ENCODE data around the gene MSI2.

The MSI2 gene

GRCh38 chr17:57278740-57279387 is 22.5 kb downstream of the MSI2 start:
- in situ Hi-C loops (cut with HindIII; ENCODE audit: low pct_unique_long_range_greater_than_20kb, low sequenced_read_pairs), result no loop called here
- no peak for TF ChIP-seq JUND (IDR thresholded peaks at IDR 0.05; ENCODE audit: low read depth)
- no peak for DNase-seq (ENCODE audit: low read depth in 1 of 2, low spot score in 1 of 2)

GRCh38 chr17:57279432-57279831 is 23.1 kb downstream of the MSI2 start:
- no peak for DNase-seq (ENCODE audit: low read depth in 1 of 2, low spot score in 1 of 2)
- no peak for TF ChIP-seq JUND (IDR thresholded peaks at IDR 0.05; ENCODE audit: low read depth)
- in situ Hi-C loops (cut with HindIII; ENCODE audit: low pct_unique_long_range_greater_than_20kb, low sequenced_read_pairs), result no loop called here

- no peak for TF ChIP-seq JUND (IDR thresholded peaks at IDR 0.05; ENCODE audit: low read depth)
- in situ Hi-C loops (cut with HindIII; ENCODE audit: low pct_unique_long_range_greater_than_20kb, low sequenced_read_pairs), result no loop called here
- no peak for DNase-seq (ENCODE audit: low read depth in 1 of 2, low spot score in 1 of 2)
Observed at GRCh38 chr17:57281887-57282286, 25.6 kb downstream of the MSI2 start.

- TF ChIP-seq JUND (IDR thresholded peaks at IDR 0.05; ENCODE audit: low read depth), result no peak
- DNase-seq (ENCODE audit: low read depth in 1 of 2, low spot score in 1 of 2), result no peak
- in situ Hi-C loops (cut with HindIII; ENCODE audit: low pct_unique_long_range_greater_than_20kb, low sequenced_read_pairs), result no loop called here
Observed at GRCh38 chr17:57282296-57282695, 26.0 kb downstream of the MSI2 start.

GRCh38 chr17:57283203-57283971 is 27.1 kb downstream of the MSI2 start:
- no peak for TF ChIP-seq JUND (IDR thresholded peaks at IDR 0.05; ENCODE audit: low read depth)
- in situ Hi-C loops (cut with HindIII; ENCODE audit: low pct_unique_long_range_greater_than_20kb, low sequenced_read_pairs), result no loop called here
- no peak for DNase-seq (ENCODE audit: low read depth in 1 of 2, low spot score in 1 of 2)

GRCh38 chr17:57284583-57284982 is 28.3 kb downstream of the MSI2 start:
- DNase-seq (ENCODE audit: low read depth in 1 of 2, low spot score in 1 of 2), result no peak
- TF ChIP-seq JUND (IDR thresholded peaks at IDR 0.05; ENCODE audit: low read depth), result no peak
- in situ Hi-C loops (cut with HindIII; ENCODE audit: low pct_unique_long_range_greater_than_20kb, low sequenced_read_pairs), result no loop called here

GRCh38 chr17:57284984-57285646 is 28.8 kb downstream of the MSI2 start:
- in situ Hi-C loops (cut with HindIII; ENCODE audit: low pct_unique_long_range_greater_than_20kb, low sequenced_read_pairs), result no loop called here
- no peak for DNase-seq (ENCODE audit: low read depth in 1 of 2, low spot score in 1 of 2)
- no peak for TF ChIP-seq JUND (IDR thresholded peaks at IDR 0.05; ENCODE audit: low read depth)

GRCh38 chr17:57285701-57286100 is 29.4 kb downstream of the MSI2 start:
- TF ChIP-seq JUND (IDR thresholded peaks at IDR 0.05; ENCODE audit: low read depth), result no peak
- no peak for DNase-seq (ENCODE audit: low read depth in 1 of 2, low spot score in 1 of 2)
- in situ Hi-C loops (cut with HindIII; ENCODE audit: low pct_unique_long_range_greater_than_20kb, low sequenced_read_pairs), result no loop called here

- in situ Hi-C loops (cut with HindIII; ENCODE audit: low pct_unique_long_range_greater_than_20kb, low sequenced_read_pairs), result no loop called here
- no peak for TF ChIP-seq JUND (IDR thresholded peaks at IDR 0.05; ENCODE audit: low read depth)
- peak in 1 of 2 experiments; percentile 25 for DNase-seq (ENCODE audit: low read depth in 1 of 2, low spot score in 1 of 2)
Observed at GRCh38 chr17:57286399-57287105, 30.2 kb downstream of the MSI2 start.

GRCh38 chr17:57288040-57288772 is 31.9 kb downstream of the MSI2 start:
- DNase-seq (ENCODE audit: low read depth in 1 of 2, low spot score in 1 of 2), result no peak
- in situ Hi-C loops (cut with HindIII; ENCODE audit: low pct_unique_long_range_greater_than_20kb, low sequenced_read_pairs), result no loop called here
- no peak for TF ChIP-seq JUND (IDR thresholded peaks at IDR 0.05; ENCODE audit: low read depth)

GRCh38 chr17:57288773-57289121 is 32.4 kb downstream of the MSI2 start:
- no peak for TF ChIP-seq JUND (IDR thresholded peaks at IDR 0.05; ENCODE audit: low read depth)
- in situ Hi-C loops (cut with HindIII; ENCODE audit: low pct_unique_long_range_greater_than_20kb, low sequenced_read_pairs), result no loop called here
- no peak for DNase-seq (ENCODE audit: low read depth in 1 of 2, low spot score in 1 of 2)

- no peak for DNase-seq (ENCODE audit: low read depth in 1 of 2, low spot score in 1 of 2)
- in situ Hi-C loops (cut with HindIII; ENCODE audit: low pct_unique_long_range_greater_than_20kb, low sequenced_read_pairs), result no loop called here
- no peak for TF ChIP-seq JUND (IDR thresholded peaks at IDR 0.05; ENCODE audit: low read depth)
Observed at GRCh38 chr17:57289130-57289529, 32.8 kb downstream of the MSI2 start.
